Uterus (tissue), 4 donors: ENCODE results near the gene CEP131. TPM values are rescaled to one million over a fixed set of nuclear protein-coding genes. Genes with fewer than 3 reads are reported as not detected.

Source experiments
- DNase-seq, 2 donors: peaks; one replicate each; pipeline ENCODE4 v3.0.0-alpha.2; 2019 to 2020
- H3K27ac ChIP-seq, 2 donors: fragments of 200-600 bp; sonication (generic); 1 replicate in 1 of 2; 2 replicates in 1 of 2; pipeline ENCODE4 v1.5.1; 2016 to 2018
- H3K27me3 ChIP-seq, 2 donors: fragments of 200-600 bp; sonication (generic); one replicate each; pipeline ENCODE4 v1.5.1; 2018 to 2019; ENCODE audit warnings: control low read depth in 1 of 2
- H3K36me3 ChIP-seq, 2 donors: fragments of 200-600 bp; sonication (generic); one replicate each; pipeline ENCODE4 v1.5.1; 2019; ENCODE audit warnings: control low read depth in 1 of 2
- H3K4me1 ChIP-seq, 2 donors: fragments of 200-600 bp; sonication (generic); one replicate each; pipeline ENCODE4 v1.5.1; 2018 to 2019; ENCODE audit warnings: control low read depth in 1 of 2
- H3K4me3 ChIP-seq, 2 donors: fragments of 200-600 bp; sonication (generic); 1 replicate in 1 of 2; 2 replicates in 1 of 2; pipeline ENCODE4 v1.5.1; 2018 to 2019; ENCODE audit warnings: mild to moderate bottlenecking in 1 of 2
- H3K9me3 ChIP-seq, 2 donors: fragments of 200-600 bp; sonication (generic); one replicate each; pipeline ENCODE4 v1.5.1; 2019; ENCODE audit warnings: control low read depth in 1 of 2
- CTCF ChIP-seq, 4 experiments: fragments of 200-600 bp in 2 of 4; fragments of 450-650 bp in 2 of 4; sonication (generic) in 2 of 4; IDR thresholded peaks; one replicate each; pipeline ENCODE4 v1.5.1; 2016 to 2019; ENCODE audit warnings: antibody characterized with exemption in 4 of 4, mild to moderate bottlenecking in 2 of 4, moderate library complexity in 1 of 4
- POLR2A ChIP-seq, 2 donors: fragments of 450-650 bp; IDR thresholded peaks; one replicate each; pipeline ENCODE4 v1.6.1; 2016; ENCODE audit warnings: antibody characterized with exemption in 2 of 2, mild to moderate bottlenecking in 1 of 2, moderate library complexity in 1 of 2
- intact Hi-C: fragments of 100-400 bp; cut with DNase I; formaldehyde crosslinking; loops from one replicate; pipeline ENCODE4 v1.15.1; 2023; ENCODE audit warnings: low total_unique reads
- total RNA-seq, 4 donors: library from RNA; depleted of rRNA in 3 of 4; stranded (reverse); fragments of >200 nt in 3 of 4; gene quantifications; one replicate each; pipeline versions ENCODE4 v1.1.0 to v1.2.4, GENCODE V29; 2014 to 2023
- donor health status: DM: yes; HTN: yes; CAD: no.

The CEP131 gene
- total RNA-seq, 4 donors from 2014 or later, result 2.9 to 13.3 (median 10.0) TPM

GRCh38 chr17:81191116-81191515 lies 31.6 kb downstream of the CEP131 start:
- Histone ChIP-seq H3K27ac (no peak overlapping the region), H3K4me1 (no peaks in the 10 kb centered on the region), H3K36me3 (no peaks in the 10 kb centered on the region), H3K4me3 (no peak overlapping the region), H3K27me3 (no peaks in the 10 kb centered on the region), H3K9me3 (no peaks in the 10 kb centered on the region)
- intact Hi-C loops, result no loop called here
- TF ChIP-seq POLR2A (IDR thresholded peaks at IDR 0.05) (no peak), CTCF (IDR thresholded peaks at IDR 0.05) (no peak)
- no peak for DNase-seq

DNA sequence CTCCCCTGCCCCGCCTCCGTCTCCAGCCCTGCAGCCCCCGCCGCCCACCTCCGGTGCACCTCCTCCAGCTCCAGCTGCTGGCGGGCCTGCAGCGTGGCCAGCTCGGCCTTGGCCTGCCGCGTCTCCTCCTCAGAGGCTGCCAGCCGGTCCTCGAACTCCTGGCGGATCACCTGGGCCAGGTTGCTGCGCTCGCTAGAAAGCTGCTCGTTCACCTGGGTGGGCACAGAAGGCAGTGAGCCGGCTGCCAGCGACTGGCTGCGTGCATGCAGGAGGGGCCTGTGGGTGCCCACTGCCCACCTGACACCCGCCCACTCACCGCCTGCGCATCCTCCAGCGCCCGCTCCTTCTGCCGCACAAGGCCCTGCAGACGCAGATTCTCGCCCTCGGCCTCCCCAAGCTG lies 32.2 kb downstream of the CEP131 start:
- intact Hi-C loops, result no loop called here
- DNase-seq, result no peak
- TF ChIP-seq CTCF (IDR thresholded peaks at IDR 0.05), result no peak
- TF ChIP-seq POLR2A (IDR thresholded peaks at IDR 0.05), result no peak
- Histone ChIP-seq H3K9me3 (no peaks in the 10 kb centered on the region), H3K27ac (no peak overlapping the region), H3K4me1 (no peaks in the 10 kb centered on the region), H3K36me3 (no peaks in the 10 kb centered on the region), H3K27me3 (no peaks in the 10 kb centered on the region), H3K4me3 (no peak overlapping the region)

DNA sequence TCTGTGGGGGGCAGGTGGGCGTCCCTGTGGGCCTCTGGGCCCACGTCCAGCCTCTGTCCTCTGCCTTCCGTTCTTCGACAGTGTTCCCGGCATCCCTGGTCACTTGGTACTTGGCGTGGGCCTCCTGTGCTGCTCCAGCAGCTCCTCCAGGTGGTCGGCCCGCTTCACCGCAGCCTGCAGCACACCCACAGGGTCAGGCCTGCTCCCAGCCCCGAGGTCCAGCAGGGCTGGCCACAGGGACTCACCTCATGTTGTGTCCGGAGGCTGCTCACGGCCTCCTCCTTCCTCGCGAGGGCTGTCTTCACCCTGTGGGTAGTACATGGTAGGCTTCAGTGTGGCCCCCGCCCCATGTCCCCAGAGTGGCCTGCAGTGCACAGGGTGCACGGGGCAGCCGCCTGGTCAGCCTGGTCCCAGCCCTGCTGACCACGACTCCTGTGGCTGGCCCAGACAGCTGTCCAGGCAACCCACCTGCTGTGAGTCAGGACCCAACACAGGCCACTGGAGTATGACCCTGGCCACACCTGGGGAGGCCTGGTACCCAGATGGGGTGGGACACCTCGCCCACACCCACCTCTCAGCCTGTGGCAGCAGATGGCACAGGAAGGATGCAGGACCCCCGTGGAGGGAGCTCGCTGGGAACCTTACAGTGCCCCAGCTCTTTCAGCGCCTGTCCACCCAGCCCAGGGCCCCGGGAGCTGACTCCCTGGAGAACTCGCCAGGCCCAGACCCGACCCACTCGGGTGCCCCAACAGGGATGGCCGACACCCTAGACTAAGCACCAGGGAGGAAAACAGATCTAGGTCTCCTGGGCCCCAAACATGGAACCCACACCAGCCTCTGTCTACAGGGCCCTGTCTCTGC lies 32.9 kb downstream of the CEP131 start:
- H3K27me3 ChIP-seq, result no peaks in the 10 kb centered on the region
- H3K4me1 ChIP-seq, result no peaks in the 10 kb centered on the region
- no peak for TF ChIP-seq CTCF (IDR thresholded peaks at IDR 0.05)
- TF ChIP-seq POLR2A (IDR thresholded peaks at IDR 0.05), result no peak
- no peaks in the 10 kb centered on the region for H3K36me3 ChIP-seq
- intact Hi-C loops, result no loop called here
- no peak overlapping the region for H3K4me3 ChIP-seq
- H3K9me3 ChIP-seq, result no peaks in the 10 kb centered on the region
- no peak overlapping the region for H3K27ac ChIP-seq
- DNase-seq, result no peak

DNA sequence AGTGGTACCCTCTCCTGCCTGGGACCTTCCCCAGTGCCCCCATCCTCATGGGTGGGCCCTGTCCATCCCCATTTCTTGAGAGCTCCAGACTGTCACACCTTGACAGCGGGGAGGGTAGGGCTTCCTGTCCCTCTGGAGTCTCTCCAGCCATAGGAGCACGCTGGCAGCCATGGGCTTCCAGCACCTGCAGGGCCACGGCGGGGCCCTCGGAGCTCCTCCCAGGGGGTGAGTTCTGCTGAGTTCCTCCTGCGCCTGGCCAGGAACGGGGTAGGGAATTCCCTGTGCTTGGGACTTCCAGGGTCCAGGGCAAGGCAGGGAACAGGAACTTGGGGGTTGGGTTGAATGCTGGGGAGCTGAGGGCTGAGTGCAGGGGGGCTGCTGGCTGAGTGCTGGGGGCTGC lies 33.7 kb downstream of the CEP131 start:
- H3K9me3 ChIP-seq, result no peaks in the 10 kb centered on the region
- H3K4me3 ChIP-seq, result no peak overlapping the region
- H3K27ac ChIP-seq, result no peak overlapping the region
- no peaks in the 10 kb centered on the region for H3K36me3 ChIP-seq
- TF ChIP-seq CTCF (IDR thresholded peaks at IDR 0.05) (no peak), POLR2A (IDR thresholded peaks at IDR 0.05) (no peak)
- intact Hi-C loops, result no loop called here
- no peak for DNase-seq
- no peaks in the 10 kb centered on the region for H3K27me3 ChIP-seq
- H3K4me1 ChIP-seq, result no peaks in the 10 kb centered on the region

GRCh38 chr17:81188491-81188840 lies 34.3 kb downstream of the CEP131 start:
- Histone ChIP-seq H3K36me3 (no peaks in the 10 kb centered on the region), H3K27ac (no peak overlapping the region), H3K9me3 (no peaks in the 10 kb centered on the region), H3K4me3 (no peak overlapping the region), H3K4me1 (no peaks in the 10 kb centered on the region), H3K27me3 (no peaks in the 10 kb centered on the region)
- TF ChIP-seq POLR2A (IDR thresholded peaks at IDR 0.05) (no peak), CTCF (IDR thresholded peaks at IDR 0.05) (no peak)
- no peak for DNase-seq
- intact Hi-C loops, result no loop called here
